Panc1 (cell line): Measurements from ENCODE around the gene RAB1B. TPM values are rescaled to one million over a fixed set of nuclear protein-coding genes. Genes with fewer than 3 reads are reported as not detected.

ENCODE experiments used
- ATAC-seq: fragments of 200-7000 bp; cut with Tn5 transposase; 2 replicates; pipeline ENCODE4 v1.9.1; 2020; ENCODE audit warnings: mild to moderate bottlenecking, moderate library complexity
- BruUV-seq: library from RNA; stranded (reverse); fragments of 400-500 nt; replicated peaks from 2 replicates; lab custom pipeline; 2021; lab: Mats Ljungman, UMichigan
- CTCF ChIA-PET: fragments of 300-600 bp; sonication (Branson Sonifier 250); formaldehyde crosslinking; loops from one replicate; lab custom pipeline; 2022; ENCODE audit warnings: antibody characterized with exemption; lab: Charles Lee
- POLR2A ChIA-PET: fragments of 300-600 bp; sonication (Branson Sonifier 250); formaldehyde crosslinking; loops from one replicate; lab custom pipeline; 2022; ENCODE audit warnings: antibody characterized with exemption; lab: Charles Lee
- DNase-seq: peaks from one replicate; pipeline ENCODE4 v3.0.0-alpha.2; 2010; ENCODE audit warnings: low read depth, low spot score
- H3K27ac ChIP-seq: 2 replicates; pipeline ENCODE4 v1.5.1; 2011; ENCODE audit warnings: mild to moderate bottlenecking, low read length, inconsistent platforms
- H3K27me3 ChIP-seq: fragments of 200-500 bp; sonication (Bioruptor generic); 2 replicates; pipeline ENCODE4 v1.6.0; 2014; ENCODE audit warnings: low read length, inconsistent platforms; ENCODE audit not compliant: control insufficient read depth, insufficient read depth
- H3K36me3 ChIP-seq: fragments of 200-500 bp; sonication (Bioruptor generic); 2 replicates; pipeline ENCODE4 v1.5.1; 2014; ENCODE audit warnings: inconsistent platforms, mild to moderate bottlenecking, low read length, moderate library complexity; ENCODE audit not compliant: control insufficient read depth, insufficient read depth
- H3K4me1 ChIP-seq: 2 replicates; pipeline ENCODE4 v1.5.1; 2011; ENCODE audit warnings: inconsistent platforms, mild to moderate bottlenecking, low read length, moderate library complexity; ENCODE audit not compliant: control insufficient read depth, insufficient read depth
- H3K4me3 ChIP-seq, 2 experiments: 2 replicates each; pipeline ENCODE4 v1.5.1; 2011 to 2012; ENCODE audit warnings: low read depth in 2 of 2, low read length in 2 of 2, mild to moderate bottlenecking in 2 of 2, inconsistent platforms in 1 of 2, moderate library complexity in 1 of 2
- H3K9me3 ChIP-seq: fragments of 200-500 bp; sonication (Bioruptor generic); 2 replicates; pipeline ENCODE4 v1.5.1; 2014; ENCODE audit warnings: low read depth, mild to moderate bottlenecking, inconsistent platforms, low read length, moderate library complexity; ENCODE audit not compliant: control insufficient read depth, insufficient read depth
- POLR2AphosphoS5 ChIP-seq: IDR thresholded peaks from 2 replicates; pipeline ENCODE4 v1.6.1; 2012; ENCODE audit warnings: mild to moderate bottlenecking, low read depth, low read length, moderate library complexity
- SIN3A ChIP-seq: IDR thresholded peaks from 2 replicates; pipeline ENCODE4 v1.6.1; 2012; ENCODE audit warnings: low read depth, mild to moderate bottlenecking, low read length, moderate library complexity, borderline replicate concordance; ENCODE audit not compliant: insufficient read depth
- TCF7L2 ChIP-seq: IDR thresholded peaks from 2 replicates; pipeline ENCODE4 v1.6.1; 2011; ENCODE audit warnings: mild to moderate bottlenecking, low read depth, low read length, inconsistent platforms
- in situ Hi-C: cut with HindIII; loops from 2 replicates; pipeline ENCODE4 v1.10.0; 2016; ENCODE audit warnings: low sequenced_read_pairs, low pct_unique_long_range_greater_than_20kb
- intact Hi-C: fragments of 100-400 bp; cut with micrococcal nuclease; formaldehyde crosslinking; loops from one replicate; pipeline ENCODE4 v1.10.0; 2022; ENCODE audit not compliant: unreplicated experiment
- total RNA-seq: library from RNA; stranded (reverse); gene quantifications from one replicate; pipeline ENCODE4 v1.2.1, GENCODE V29; 2021; ENCODE audit not compliant: unreplicated experiment
- TF ChIP-seq, protein P1 (sequence below), 2 experiments: IDR thresholded peaks; 2 replicates each; pipeline ENCODE4 v1.6.1; 2011 to 2012; ENCODE audit warnings: low read depth in 2 of 2, control low read depth in 1 of 2, low read length in 1 of 2, mild to moderate bottlenecking in 1 of 2, moderate library complexity in 1 of 2; ENCODE audit not compliant: insufficient read depth in 1 of 2
- TF ChIP-seq, protein P2 (sequence below): fragments of 450-650 bp; IDR thresholded peaks from 2 replicates; pipeline ENCODE4 v1.5.1; 2017; ENCODE audit warnings: mild to moderate bottlenecking

The RAB1B gene
- total RNA-seq, 1 experiment from 2014 or later: 256 TPM

DNA sequence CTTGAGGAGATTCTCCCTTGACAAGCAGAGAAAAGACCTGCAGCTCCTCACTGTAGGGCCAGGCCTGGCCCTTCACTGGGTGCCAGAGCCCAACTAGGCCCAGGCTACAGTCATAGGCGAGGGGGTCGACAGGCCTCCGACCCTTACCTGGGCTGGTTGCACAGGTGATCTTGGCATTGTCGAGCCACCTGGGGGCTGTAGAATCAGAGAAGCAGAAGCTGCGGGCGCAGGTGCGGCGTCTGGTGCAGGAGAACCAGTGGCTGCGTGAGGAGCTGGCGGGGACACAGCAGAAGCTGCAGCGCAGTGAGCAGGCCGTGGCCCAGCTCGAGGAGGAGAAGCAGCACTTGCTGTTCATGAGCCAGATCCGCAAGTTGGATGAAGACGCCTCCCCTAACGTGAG lies 6.9 kb upstream of the RAB1B start:
- TF ChIP-seq SIN3A: no peak
- TF ChIP-seq, protein P1, sequence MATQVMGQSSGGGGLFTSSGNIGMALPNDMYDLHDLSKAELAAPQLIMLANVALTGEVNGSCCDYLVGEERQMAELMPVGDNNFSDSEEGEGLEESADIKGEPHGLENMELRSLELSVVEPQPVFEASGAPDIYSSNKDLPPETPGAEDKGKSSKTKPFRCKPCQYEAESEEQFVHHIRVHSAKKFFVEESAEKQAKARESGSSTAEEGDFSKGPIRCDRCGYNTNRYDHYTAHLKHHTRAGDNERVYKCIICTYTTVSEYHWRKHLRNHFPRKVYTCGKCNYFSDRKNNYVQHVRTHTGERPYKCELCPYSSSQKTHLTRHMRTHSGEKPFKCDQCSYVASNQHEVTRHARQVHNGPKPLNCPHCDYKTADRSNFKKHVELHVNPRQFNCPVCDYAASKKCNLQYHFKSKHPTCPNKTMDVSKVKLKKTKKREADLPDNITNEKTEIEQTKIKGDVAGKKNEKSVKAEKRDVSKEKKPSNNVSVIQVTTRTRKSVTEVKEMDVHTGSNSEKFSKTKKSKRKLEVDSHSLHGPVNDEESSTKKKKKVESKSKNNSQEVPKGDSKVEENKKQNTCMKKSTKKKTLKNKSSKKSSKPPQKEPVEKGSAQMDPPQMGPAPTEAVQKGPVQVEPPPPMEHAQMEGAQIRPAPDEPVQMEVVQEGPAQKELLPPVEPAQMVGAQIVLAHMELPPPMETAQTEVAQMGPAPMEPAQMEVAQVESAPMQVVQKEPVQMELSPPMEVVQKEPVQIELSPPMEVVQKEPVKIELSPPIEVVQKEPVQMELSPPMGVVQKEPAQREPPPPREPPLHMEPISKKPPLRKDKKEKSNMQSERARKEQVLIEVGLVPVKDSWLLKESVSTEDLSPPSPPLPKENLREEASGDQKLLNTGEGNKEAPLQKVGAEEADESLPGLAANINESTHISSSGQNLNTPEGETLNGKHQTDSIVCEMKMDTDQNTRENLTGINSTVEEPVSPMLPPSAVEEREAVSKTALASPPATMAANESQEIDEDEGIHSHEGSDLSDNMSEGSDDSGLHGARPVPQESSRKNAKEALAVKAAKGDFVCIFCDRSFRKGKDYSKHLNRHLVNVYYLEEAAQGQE (IDR thresholded peaks at IDR 0.05; ENCODE audit: insufficient read depth in 1 of 2, low read depth in 2 of 2, low read length in 1 of 2): no peak
- TF ChIP-seq POLR2AphosphoS5: no peak
- TF ChIP-seq TCF7L2: no peak
- TF ChIP-seq, protein P2, sequence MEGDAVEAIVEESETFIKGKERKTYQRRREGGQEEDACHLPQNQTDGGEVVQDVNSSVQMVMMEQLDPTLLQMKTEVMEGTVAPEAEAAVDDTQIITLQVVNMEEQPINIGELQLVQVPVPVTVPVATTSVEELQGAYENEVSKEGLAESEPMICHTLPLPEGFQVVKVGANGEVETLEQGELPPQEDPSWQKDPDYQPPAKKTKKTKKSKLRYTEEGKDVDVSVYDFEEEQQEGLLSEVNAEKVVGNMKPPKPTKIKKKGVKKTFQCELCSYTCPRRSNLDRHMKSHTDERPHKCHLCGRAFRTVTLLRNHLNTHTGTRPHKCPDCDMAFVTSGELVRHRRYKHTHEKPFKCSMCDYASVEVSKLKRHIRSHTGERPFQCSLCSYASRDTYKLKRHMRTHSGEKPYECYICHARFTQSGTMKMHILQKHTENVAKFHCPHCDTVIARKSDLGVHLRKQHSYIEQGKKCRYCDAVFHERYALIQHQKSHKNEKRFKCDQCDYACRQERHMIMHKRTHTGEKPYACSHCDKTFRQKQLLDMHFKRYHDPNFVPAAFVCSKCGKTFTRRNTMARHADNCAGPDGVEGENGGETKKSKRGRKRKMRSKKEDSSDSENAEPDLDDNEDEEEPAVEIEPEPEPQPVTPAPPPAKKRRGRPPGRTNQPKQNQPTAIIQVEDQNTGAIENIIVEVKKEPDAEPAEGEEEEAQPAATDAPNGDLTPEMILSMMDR: no peak
- CTCF ChIA-PET: interaction anchor here (0.6 kb wide), 1 partner anchor 45 kb away, joined by 4 read pairs; no protein-coding TSS in a partner anchor

DNA sequence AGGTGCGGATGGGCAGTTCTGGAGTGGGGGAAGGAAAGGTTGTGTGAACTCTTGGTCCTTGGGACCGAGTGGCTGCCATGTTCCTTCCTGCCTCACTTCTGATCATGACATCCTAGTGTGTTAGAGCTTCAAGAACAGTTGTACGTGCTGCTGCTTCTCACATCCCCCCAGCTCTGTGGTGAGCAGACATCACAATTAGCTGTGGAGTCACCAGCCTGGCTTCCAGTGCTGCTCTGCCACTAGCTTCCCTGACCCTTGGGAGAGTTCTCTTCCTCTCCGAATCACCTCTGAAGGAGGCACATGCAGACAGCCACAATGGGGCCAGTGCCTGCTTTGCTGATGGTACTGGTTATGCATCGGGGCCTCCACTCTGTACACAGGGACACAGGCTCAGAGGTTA lies 6.2 kb upstream of the RAB1B start:
- intact Hi-C loops: no loop called here
- Histone ChIP-seq H3K27ac (no peak overlapping the region), H3K36me3 (0 out of 2 replicates have a peak, but pooled peaks cover 4% of the 10 kb centered on the region), H3K27me3 (no peaks in the 10 kb centered on the region), H3K4me3 (no peak overlapping the region), H3K9me3 (no peaks in the 10 kb centered on the region), H3K4me1 (peaks cover 16% of the 10 kb centered on the region)
- in situ Hi-C loops: no loop called here
- DNase-seq (no peak), ATAC-seq (no peak)
- ChIA-PET CTCF (interaction anchor here (0.6 kb wide), 1 partner anchor 436 kb away, joined by 3 read pairs; no protein-coding TSS in a partner anchor), POLR2A (no interaction called here)
- no TSS peak for BruUV-seq
- no peak for TF ChIP-seq SIN3A

More for the DNA sequence above, 6.9 kb upstream of the RAB1B start:
- Histone ChIP-seq H3K9me3 (no peaks in the 10 kb centered on the region), H3K27me3 (no peaks in the 10 kb centered on the region), H3K4me3 (no peak overlapping the region), H3K27ac (no peak overlapping the region), H3K36me3 (0 out of 2 replicates have a peak, but pooled peaks cover 4% of the 10 kb centered on the region), H3K4me1 (peaks cover 11% of the 10 kb centered on the region)
- intact Hi-C loops (no loop called here), in situ Hi-C loops (no loop called here)
- no TSS peak for BruUV-seq
- POLR2A ChIA-PET: interaction anchor here (0.6 kb wide), 1 partner anchor 978 kb away, joined by 6 read pairs; no protein-coding TSS in a partner anchor
- no peak for ATAC-seq
- no peak for DNase-seq

DNA sequence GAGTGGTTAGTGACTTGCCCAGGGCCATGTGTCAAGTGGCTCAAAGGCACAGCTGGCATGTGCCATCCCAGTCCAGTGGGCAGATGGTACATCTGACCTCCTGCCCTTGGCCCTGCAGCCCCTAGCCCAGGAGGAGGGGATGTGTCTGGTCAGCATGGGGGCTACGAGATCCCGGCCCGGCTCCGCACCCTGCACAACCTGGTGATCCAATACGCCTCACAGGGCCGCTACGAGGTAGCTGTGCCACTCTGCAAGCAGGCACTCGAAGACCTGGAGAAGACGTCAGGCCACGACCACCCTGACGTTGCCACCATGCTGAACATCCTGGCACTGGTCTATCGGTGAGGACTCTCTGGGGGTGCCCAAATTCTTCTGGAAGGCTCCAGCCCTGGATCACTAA lies 5.7 kb upstream of the RAB1B start:
- intact Hi-C loops (no loop called here), in situ Hi-C loops (no loop called here)
- no peak for TF ChIP-seq SIN3A
- TF ChIP-seq, protein P2: no peak
- no peak for TF ChIP-seq POLR2AphosphoS5
- TF ChIP-seq, protein P1 (IDR thresholded peaks at IDR 0.05; ENCODE audit: insufficient read depth in 1 of 2, low read depth in 2 of 2, low read length in 1 of 2): no peak
- TF ChIP-seq TCF7L2: no peak
- Histone ChIP-seq H3K9me3 (no peaks in the 10 kb centered on the region), H3K27me3 (no peaks in the 10 kb centered on the region), H3K36me3 (0 out of 2 replicates have a peak, but pooled peaks cover 4% of the 10 kb centered on the region), H3K27ac (no peak overlapping the region), H3K4me3 (no peak overlapping the region), H3K4me1 (peaks cover 16% of the 10 kb centered on the region)
- CTCF ChIA-PET: interaction anchor here (0.6 kb wide), 1 partner anchor 436 kb away, joined by 3 read pairs; no protein-coding TSS in a partner anchor
- no peak for DNase-seq
- no TSS peak for BruUV-seq
- POLR2A ChIA-PET: no interaction called here
- no peak for ATAC-seq
